GM12878 (cell line): ENCODE data around the gene AK8. TPM values are rescaled to one million over a fixed set of nuclear protein-coding genes. Genes with fewer than 3 reads are reported as not detected.

Experiments used
- ATAC-seq: fragments of 200-7000 bp; cut with Tn5 transposase; 3 replicates; pipeline ENCODE4 v1.9.1; 2020; ENCODE audit warnings: mild to moderate bottlenecking, moderate library complexity
- BruUV-seq: library from RNA; stranded (reverse); fragments of 400-500 nt; replicated peaks from 2 replicates; lab custom pipeline; 2021; lab: Mats Ljungman, UMichigan
- CTCF ChIA-PET: fragments of 300-600 bp; sonication (Branson Sonifier 250); formaldehyde crosslinking; extraction: SDS; loops from one replicate; lab custom pipeline; 2021; ENCODE audit warnings: inconsistent platforms; lab: Yijun Ruan, JAX
- POLR2A ChIA-PET: fragments of 350-600 bp; formaldehyde crosslinking; extraction: SDS; loops from one replicate; lab custom pipeline; 2021; ENCODE audit warnings: inconsistent platforms; lab: Charles Lee
- RAD21 ChIA-PET: fragments of 300-600 bp; sonication (Branson Sonifier 250); formaldehyde crosslinking; loops from one replicate; lab custom pipeline; 2023; ENCODE audit warnings: antibody characterized with exemption; ENCODE audit not compliant: unreplicated experiment; lab: Charles Lee
- SMC1A ChIA-PET: fragments of 300-600 bp; sonication (Branson Sonifier 250); formaldehyde crosslinking; loops from one replicate; lab custom pipeline; 2023; ENCODE audit not compliant: unreplicated experiment, uncharacterized antibody; lab: Charles Lee
- DNase-seq: peaks from one replicate; pipeline ENCODE4 v3.0.0-alpha.2; 2011; ENCODE audit warnings: low read depth, low spot score
- FAIRE-seq: peaks from 3 replicates; lab custom pipeline; 2011; peaks lifted over from hg19 to GRCh38; lab: Jason Lieb, UNC
- H2AFZ ChIP-seq: 2 replicates; pipeline ENCODE4 v1.6.0; 2011; ENCODE audit warnings: low read depth, low read length, control low read depth; ENCODE audit not compliant: control insufficient read depth
- H3K27ac ChIP-seq: 2 replicates; pipeline ENCODE4 v1.5.1; 2011; ENCODE audit warnings: control low read depth; ENCODE audit not compliant: control insufficient read depth, insufficient read depth
- H3K27me3 ChIP-seq, 2 experiments: replicated peaks in 1 of 2; 2 replicates each; pipeline versions ENCODE4 v1.6.0 to v1.6.1; 2011; ENCODE audit warnings: low read length in 1 of 2; ENCODE audit not compliant: control insufficient read depth in 2 of 2, insufficient read depth in 2 of 2
- H3K36me3 ChIP-seq, 2 experiments: 2 replicates each; pipeline ENCODE4 v1.5.1; 2011; ENCODE audit warnings: low read length in 1 of 2; ENCODE audit not compliant: control insufficient read depth in 2 of 2, insufficient read depth in 2 of 2
- H3K4me1 ChIP-seq: 2 replicates; pipeline ENCODE4 v1.6.1; 2011; ENCODE audit warnings: mild to moderate bottlenecking, low read length, moderate library complexity, mixed read lengths; ENCODE audit not compliant: control insufficient read depth, insufficient read depth
- H3K4me2 ChIP-seq: 2 replicates; pipeline ENCODE4 v1.6.0; 2011; ENCODE audit warnings: control low read depth; ENCODE audit not compliant: control insufficient read depth, insufficient read depth
- H3K4me3 ChIP-seq: fragments of 200-600 bp; sonication (generic); 2 replicates; pipeline ENCODE4 v1.5.1; 2016
- H3K79me2 ChIP-seq: 2 replicates; pipeline ENCODE4 v1.6.0; 2011; ENCODE audit warnings: low read length; ENCODE audit not compliant: control insufficient read depth, insufficient read depth
- H3K9ac ChIP-seq: 2 replicates; pipeline ENCODE4 v1.8.0; 2011; ENCODE audit warnings: low read length, control low read depth, mixed read lengths; ENCODE audit not compliant: control insufficient read depth, insufficient read depth
- H3K9me3 ChIP-seq: replicated peaks from 3 replicates; pipeline ENCODE4 v1.5.1; 2011; ENCODE audit warnings: mild to moderate bottlenecking, low read length; ENCODE audit not compliant: control insufficient read depth, insufficient read depth
- H4K20me1 ChIP-seq: 2 replicates; pipeline ENCODE4 v1.6.0; 2011; ENCODE audit not compliant: control insufficient read depth, insufficient read depth
- CEBPB ChIP-seq, 2 experiments: fragments of 150-350 bp in 1 of 2; IDR thresholded peaks; 2 replicates each; pipeline ENCODE4 v1.6.1; 2012 to 2014; ENCODE audit warnings: low read depth in 2 of 2, low read length in 2 of 2, borderline replicate concordance in 1 of 2, inconsistent platforms in 1 of 2
- E4F1 ChIP-seq: fragments of 450-650 bp; IDR thresholded peaks from 2 replicates; pipeline ENCODE4 v1.6.1; 2018; ENCODE audit warnings: borderline replicate concordance, mild to moderate bottlenecking; ENCODE audit not compliant: partially characterized antibody
- EP300 ChIP-seq, 2 experiments: fragments of 150-350 bp in 1 of 2; IDR thresholded peaks; 2 replicates each; pipeline ENCODE4 v1.6.1; 2011 to 2012; ENCODE audit warnings: low read depth in 2 of 2, low read length in 2 of 2, borderline replicate concordance in 1 of 2, improper control_type of control experiment in 1 of 2, inconsistent platforms in 1 of 2; ENCODE audit not compliant: control insufficient read depth in 1 of 2
- IRF4 ChIP-seq: IDR thresholded peaks from 2 replicates; pipeline ENCODE4 v1.6.1; 2011; ENCODE audit warnings: low read depth, low read length
- IRF5 ChIP-seq: fragments of 450-650 bp; IDR thresholded peaks from 2 replicates; pipeline ENCODE4 v1.6.1; 2017; ENCODE audit warnings: borderline replicate concordance
- MYC ChIP-seq: IDR thresholded peaks from 2 replicates; pipeline ENCODE4 v1.6.1; 2011; ENCODE audit warnings: mild to moderate bottlenecking, low read length, moderate library complexity, inconsistent platforms; ENCODE audit not compliant: insufficient read depth, insufficient replicate concordance, insufficient read length, severe bottlenecking
- PAX5 ChIP-seq: IDR thresholded peaks from 2 replicates; pipeline ENCODE4 v1.6.1; 2011; ENCODE audit warnings: low read depth, low read length, borderline replicate concordance
- RAD21 ChIP-seq: IDR thresholded peaks from 2 replicates; pipeline ENCODE4 v1.6.1; 2011; ENCODE audit warnings: mild to moderate bottlenecking, low read depth, low read length, moderate library complexity; ENCODE audit not compliant: insufficient read depth
- SREBF2 ChIP-seq: IDR thresholded peaks from 2 replicates; pipeline ENCODE4 v1.6.1; 2012; ENCODE audit warnings: mild to moderate bottlenecking, low read length
- STAT1 ChIP-seq: fragments of 450-650 bp; conservative IDR thresholded peaks from 2 replicates; pipeline ENCODE4 v1.6.1; 2014; ENCODE audit warnings: antibody characterized with exemption, mild to moderate bottlenecking
- TCF7 ChIP-seq: IDR thresholded peaks from 2 replicates; pipeline ENCODE4 v1.6.1; 2014; ENCODE audit warnings: antibody characterized with exemption, borderline replicate concordance
- YBX1 ChIP-seq: fragments of 450-650 bp; IDR thresholded peaks from 2 replicates; pipeline ENCODE4 v1.6.1; 2016; ENCODE audit warnings: antibody characterized with exemption
- WGBS: methylation state at CpG from one replicate; pipeline ENCODE4 v1.1.6; 2016; ENCODE audit warnings: low lambda C conversion rate; ENCODE audit not compliant: insufficient replicate concordance, insufficient coverage; ENCODE audit errors: missing lambda C conversion rate; 5-methylcytosine and 5-hydroxymethylcytosine counted together
- in situ Hi-C: fragments of 300-500 bp; cut with MboI; formaldehyde crosslinking; loops from 9 replicates; pipeline ENCODE4 v1.14.3; 2018; ENCODE audit warnings: mixed read lengths
- intact Hi-C: fragments of 100-400 bp; cut with micrococcal nuclease; formaldehyde crosslinking; loops from one replicate; pipeline ENCODE4 v1.14.2; 2022; ENCODE audit not compliant: unreplicated experiment
- polyA plus RNA-seq, 11 experiments: library from polyadenylated mRNA; depleted of rRNA in 4 of 11; unstranded in 6 of 11; stranded (reverse) in 5 of 11; fragments of >200 nt; fragmentation: Nextera tagmentation in 4 of 11; fragmentation: Illumina TruSeq in 1 of 11; extraction: Ambion mirVana in 4 of 11; extraction: Trizol in 1 of 11; gene quantifications; 1 replicate in 1 of 11; 2 replicates in 10 of 11; pipeline versions ENCODE4 v1.2.1 to v1.2.3, GENCODE V29; 2011 to 2016; ENCODE audit warnings: inconsistent platforms in 2 of 11, missing spikeins in 2 of 11, low read depth in 1 of 11
- total RNA-seq, 4 experiments: library from RNA; depleted of rRNA in 3 of 4; stranded (reverse); fragments of >200 nt in 3 of 4; fragmentation: Illumina TruSeq in 1 of 4; extraction: Trizol in 1 of 4; gene quantifications; 2 replicates each; pipeline versions ENCODE4 v1.2.1 to v1.2.3, GENCODE V29; 2013 to 2021
- TF ChIP-seq, protein P1 (sequence below): IDR thresholded peaks from 2 replicates; pipeline ENCODE4 v1.6.1; 2012; ENCODE audit warnings: low read depth, low read length, improper control_type of control experiment
- TF ChIP-seq, protein P2 (sequence below): fragments of 450-650 bp; IDR thresholded peaks from 2 replicates; pipeline ENCODE4 v1.6.1; 2017; ENCODE audit warnings: mild to moderate bottlenecking, low read depth, inconsistent platforms; ENCODE audit not compliant: poor library complexity, severe bottlenecking

Gene AK8
- total and polyA plus RNA-seq, 10 of the 15 experiments (the other 5 are each of a cell fraction or from before 2014, with no cell fraction given): 0.03 to 0.12 (median 0.06) TPM; not detected in 5

- H4K20me1 ChIP-seq: no peaks in the 10 kb centered on the region
- H2AFZ ChIP-seq: peak overlapping the region; percentile 96
- in situ Hi-C loops: no loop called here
- FAIRE-seq: no peak
- ATAC-seq: peak; percentile 87
- no peaks in the 10 kb centered on the region for H3K79me2 ChIP-seq
- POLR2A ChIA-PET: interaction anchor here (0.9 to 1.6 kb wide), 5 partner anchors 10 to 136 kb away, joined by 3 to 6 read pairs (median 4); partner anchors contain the start of genes DDX31 and GTF3C4
- H3K9ac ChIP-seq: peak overlapping the region; percentile 87
- peaks cover 3% of the 10 kb centered on the region for H3K4me1 ChIP-seq
- peaks cover 6% of the 10 kb centered on the region; the same call in 2 of the 3 replicates for H3K9me3 ChIP-seq
- peak overlapping the region; percentile 71 for H3K4me2 ChIP-seq
- BruUV-seq: no TSS peak
- 14% methylated on average over 52 of the region's 54 CpGs for WGBS
- SMC1A ChIA-PET: interaction anchor here (1.1 to 1.2 kb wide), 2 partner anchors 11 to 18 kb away, joined by 3 read pairs; no protein-coding TSS in a partner anchor
- H3K4me3 ChIP-seq: peak overlapping the region; percentile 82
- no peaks in the 10 kb centered on the region for H3K27me3 ChIP-seq
- RAD21 ChIA-PET: interaction anchor here (1.0 to 1.5 kb wide), 2 partner anchors 18 to 29 kb away, joined by 3 to 4 read pairs; no protein-coding TSS in a partner anchor
- peak; percentile 12 for DNase-seq
- no peaks in the 10 kb centered on the region for H3K36me3 ChIP-seq
- CTCF ChIA-PET: interaction anchor here (0.7 to 2.7 kb wide), 12 partner anchors 9 to 537 kb away, joined by 3 to 9 read pairs (median 4); no protein-coding TSS in a partner anchor
- intact Hi-C loops: no loop called here
- H3K27ac ChIP-seq: peak overlapping the region; percentile 84
- TF ChIP-seq PAX5 (no peak), E4F1 (no peak), EP300 (IDR thresholded peaks at IDR 0.05; ENCODE audit: borderline replicate concordance in 1 of 2, control insufficient read depth in 1 of 2, low read depth in 2 of 2, low read length in 2 of 2) (no peak), RAD21 (no peak), YBX1 (no peak), STAT1 (no peak), CEBPB (IDR thresholded peaks at IDR 0.05; ENCODE audit: borderline replicate concordance in 1 of 2, low read depth in 2 of 2, low read length in 2 of 2) (no peak), SREBF2 (no peak), IRF4 (no peak), IRF5 (no peak), TCF7 (no peak), MYC (no peak)
- TF ChIP-seq, protein P1, sequence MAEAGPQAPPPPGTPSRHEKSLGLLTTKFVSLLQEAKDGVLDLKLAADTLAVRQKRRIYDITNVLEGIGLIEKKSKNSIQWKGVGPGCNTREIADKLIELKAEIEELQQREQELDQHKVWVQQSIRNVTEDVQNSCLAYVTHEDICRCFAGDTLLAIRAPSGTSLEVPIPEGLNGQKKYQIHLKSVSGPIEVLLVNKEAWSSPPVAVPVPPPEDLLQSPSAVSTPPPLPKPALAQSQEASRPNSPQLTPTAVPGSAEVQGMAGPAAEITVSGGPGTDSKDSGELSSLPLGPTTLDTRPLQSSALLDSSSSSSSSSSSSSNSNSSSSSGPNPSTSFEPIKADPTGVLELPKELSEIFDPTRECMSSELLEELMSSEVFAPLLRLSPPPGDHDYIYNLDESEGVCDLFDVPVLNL: peak; percentile 27; the same call in 1 of the 2 replicates
- TF ChIP-seq, protein P2, sequence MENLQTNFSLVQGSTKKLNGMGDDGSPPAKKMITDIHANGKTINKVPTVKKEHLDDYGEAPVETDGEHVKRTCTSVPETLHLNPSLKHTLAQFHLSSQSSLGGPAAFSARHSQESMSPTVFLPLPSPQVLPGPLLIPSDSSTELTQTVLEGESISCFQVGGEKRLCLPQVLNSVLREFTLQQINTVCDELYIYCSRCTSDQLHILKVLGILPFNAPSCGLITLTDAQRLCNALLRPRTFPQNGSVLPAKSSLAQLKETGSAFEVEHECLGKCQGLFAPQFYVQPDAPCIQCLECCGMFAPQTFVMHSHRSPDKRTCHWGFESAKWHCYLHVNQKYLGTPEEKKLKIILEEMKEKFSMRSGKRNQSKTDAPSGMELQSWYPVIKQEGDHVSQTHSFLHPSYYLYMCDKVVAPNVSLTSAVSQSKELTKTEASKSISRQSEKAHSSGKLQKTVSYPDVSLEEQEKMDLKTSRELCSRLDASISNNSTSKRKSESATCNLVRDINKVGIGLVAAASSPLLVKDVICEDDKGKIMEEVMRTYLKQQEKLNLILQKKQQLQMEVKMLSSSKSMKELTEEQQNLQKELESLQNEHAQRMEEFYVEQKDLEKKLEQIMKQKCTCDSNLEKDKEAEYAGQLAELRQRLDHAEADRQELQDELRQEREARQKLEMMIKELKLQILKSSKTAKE: no peak
Observed at GRCh38 chr9:132769906-132770769, 107.9 kb downstream of the AK8 start.
